ENCODE results near the gene WDR64. TPM values are rescaled to one million over a fixed set of nuclear protein-coding genes. Genes with fewer than 3 reads are reported as not detected.

Gene WDR64
- total and polyA plus RNA-seq, 9 donors = 0.10 to 0.67 (median 0.34) TPM; not detected in 2

DNA sequence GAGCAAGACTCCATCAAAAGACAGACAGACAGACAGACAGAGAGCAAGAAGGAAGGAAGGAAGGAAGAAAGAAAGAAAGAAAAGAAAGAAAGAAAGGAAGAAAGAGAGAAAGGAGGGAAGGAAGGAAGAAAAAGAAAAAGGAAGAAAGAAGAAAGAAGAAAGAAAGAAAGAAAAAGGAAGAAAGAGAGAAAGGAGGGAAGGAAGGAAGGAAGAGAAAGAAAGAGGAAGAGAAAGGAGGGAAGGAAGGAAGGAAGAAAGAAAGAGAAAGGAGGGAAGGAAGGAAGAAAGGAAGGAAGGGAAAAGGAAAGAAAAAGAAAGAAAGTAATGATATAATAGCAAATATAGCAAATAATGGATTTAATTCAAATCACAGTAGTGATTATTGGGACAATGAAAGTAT lies 44.6 kb upstream of the WDR64 start:
- TF ChIP-seq, protein P1, sequence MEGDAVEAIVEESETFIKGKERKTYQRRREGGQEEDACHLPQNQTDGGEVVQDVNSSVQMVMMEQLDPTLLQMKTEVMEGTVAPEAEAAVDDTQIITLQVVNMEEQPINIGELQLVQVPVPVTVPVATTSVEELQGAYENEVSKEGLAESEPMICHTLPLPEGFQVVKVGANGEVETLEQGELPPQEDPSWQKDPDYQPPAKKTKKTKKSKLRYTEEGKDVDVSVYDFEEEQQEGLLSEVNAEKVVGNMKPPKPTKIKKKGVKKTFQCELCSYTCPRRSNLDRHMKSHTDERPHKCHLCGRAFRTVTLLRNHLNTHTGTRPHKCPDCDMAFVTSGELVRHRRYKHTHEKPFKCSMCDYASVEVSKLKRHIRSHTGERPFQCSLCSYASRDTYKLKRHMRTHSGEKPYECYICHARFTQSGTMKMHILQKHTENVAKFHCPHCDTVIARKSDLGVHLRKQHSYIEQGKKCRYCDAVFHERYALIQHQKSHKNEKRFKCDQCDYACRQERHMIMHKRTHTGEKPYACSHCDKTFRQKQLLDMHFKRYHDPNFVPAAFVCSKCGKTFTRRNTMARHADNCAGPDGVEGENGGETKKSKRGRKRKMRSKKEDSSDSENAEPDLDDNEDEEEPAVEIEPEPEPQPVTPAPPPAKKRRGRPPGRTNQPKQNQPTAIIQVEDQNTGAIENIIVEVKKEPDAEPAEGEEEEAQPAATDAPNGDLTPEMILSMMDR (IDR thresholded peaks at IDR 0.05) = no peak
- TF ChIP-seq EP300 (IDR thresholded peaks at IDR 0.05) = no peak
- TF ChIP-seq POLR2A (IDR thresholded peaks at IDR 0.05) = no peak
- H3K4me3 ChIP-seq = no peak overlapping the region
- intact Hi-C loops (cut with DNase I) = no loop called here
- H3K9me3 ChIP-seq = no peaks in the 10 kb centered on the region
- H3K4me1 ChIP-seq (ENCODE audit: insufficient read depth) = peaks cover 3% of the 10 kb centered on the region
- no peak for DNase-seq
- no peaks in the 10 kb centered on the region for H3K27me3 ChIP-seq
- no peaks in the 10 kb centered on the region for H3K36me3 ChIP-seq
- H3K27ac ChIP-seq = no peak overlapping the region

- TF ChIP-seq, protein P1 (IDR thresholded peaks at IDR 0.05) = no peak
- TF ChIP-seq EP300 (IDR thresholded peaks at IDR 0.05) (no peak), POLR2A (IDR thresholded peaks at IDR 0.05) (no peak)
- H3K27ac ChIP-seq = no peak overlapping the region
- H3K36me3 ChIP-seq = no peaks in the 10 kb centered on the region
- H3K4me1 ChIP-seq (ENCODE audit: insufficient read depth) = peaks cover 3% of the 10 kb centered on the region
- intact Hi-C loops (cut with DNase I) = no loop called here
- H3K4me3 ChIP-seq = no peak overlapping the region
- DNase-seq = no peak
- WGBS, 3 donors = 25 to 35% (median 27%) methylated on average over 3 of the region's 3 CpGs
- H3K27me3 ChIP-seq = no peaks in the 10 kb centered on the region
- H3K9me3 ChIP-seq = no peaks in the 10 kb centered on the region
Observed at GRCh38 chr1:241608379-241609033, 43.6 kb upstream of the WDR64 start.

DNA sequence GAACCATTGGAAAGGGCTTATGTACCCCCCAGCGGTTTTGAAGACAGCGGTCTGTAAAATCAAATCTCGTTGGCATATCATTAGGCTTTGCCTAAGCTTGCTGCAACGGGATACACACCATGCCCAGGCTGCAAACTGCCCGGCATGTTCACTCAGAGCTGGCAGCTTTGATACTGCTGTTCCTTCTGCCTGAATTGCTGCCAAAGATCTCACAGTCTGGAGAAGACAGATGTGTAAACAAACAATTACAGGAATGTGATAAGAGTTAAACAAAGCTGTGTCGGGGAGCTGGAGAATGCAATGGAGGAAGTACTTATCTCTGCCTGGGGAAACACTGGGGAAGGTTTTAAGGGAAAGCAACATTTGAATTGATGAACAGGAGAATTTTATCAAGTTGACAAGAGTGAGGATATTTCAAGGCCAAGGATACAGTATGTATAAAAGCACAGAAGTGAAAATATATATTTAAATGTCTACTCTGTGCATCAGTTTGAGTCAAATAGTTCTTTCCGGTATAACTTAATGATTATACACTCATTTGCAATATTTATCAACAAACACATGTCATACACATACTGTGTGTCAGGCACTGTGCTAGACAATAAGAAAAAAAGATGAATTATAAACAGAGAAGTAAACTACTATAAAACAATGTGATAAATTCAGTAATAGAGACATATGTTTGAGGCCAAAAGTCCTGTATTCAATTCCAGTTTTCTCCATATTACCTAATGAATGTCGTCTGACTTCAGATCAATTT lies 41.8 kb upstream of the WDR64 start:
- H3K36me3 ChIP-seq = no peaks in the 10 kb centered on the region
- H3K4me3 ChIP-seq = no peak overlapping the region
- TF ChIP-seq POLR2A (IDR thresholded peaks at IDR 0.05) = no peak
- TF ChIP-seq, protein P1 (IDR thresholded peaks at IDR 0.05) = no peak
- no peak for TF ChIP-seq EP300 (IDR thresholded peaks at IDR 0.05)
- no peak overlapping the region for H3K27ac ChIP-seq
- no peaks in the 10 kb centered on the region for H3K27me3 ChIP-seq
- DNase-seq = no peak
- no peaks in the 10 kb centered on the region for H3K9me3 ChIP-seq
- peaks cover 3% of the 10 kb centered on the region for H3K4me1 ChIP-seq (ENCODE audit: insufficient read depth)
- 25 to 37% (median 28%) methylated on average over 8 of the region's 8 CpGs for WGBS, 3 donors
- intact Hi-C loops (cut with DNase I) = loop anchor here in 3 of 4 donors (5.0 kb wide), 1 partner anchor 222 kb away; no protein-coding TSS in a partner anchor

DNA sequence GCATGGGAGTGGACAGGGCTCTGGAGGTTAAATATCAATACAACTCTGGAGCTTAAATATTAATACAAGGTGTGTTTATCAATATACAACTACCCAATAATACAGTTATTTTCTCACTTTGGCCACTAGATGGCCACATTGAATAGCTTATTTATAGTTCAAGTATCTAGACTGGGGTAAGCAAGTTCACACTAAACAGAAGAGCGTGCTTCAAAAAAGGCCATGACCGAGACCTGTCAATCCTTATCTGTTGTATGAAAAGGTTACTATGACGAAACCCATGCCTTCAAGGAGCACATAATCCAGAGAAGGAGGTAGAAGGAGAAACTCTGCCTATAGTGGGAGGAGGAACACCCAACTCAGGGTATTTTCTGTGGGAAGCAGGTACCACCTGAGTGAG lies 41.0 kb upstream of the WDR64 start:
- Histone ChIP-seq H3K36me3 (no peaks in the 10 kb centered on the region), H3K4me1 (ENCODE audit: insufficient read depth) (peaks cover 3% of the 10 kb centered on the region), H3K9me3 (no peaks in the 10 kb centered on the region), H3K4me3 (no peak overlapping the region), H3K27ac (no peak overlapping the region), H3K27me3 (no peaks in the 10 kb centered on the region)
- TF ChIP-seq, protein P1 (IDR thresholded peaks at IDR 0.05) = peak; percentile 44 to 73 (median 71)
- TF ChIP-seq POLR2A (IDR thresholded peaks at IDR 0.05) = no peak
- TF ChIP-seq EP300 (IDR thresholded peaks at IDR 0.05) = no peak
- DNase-seq = no peak
- 2 to 8% (median 6%) methylated on average over 3 of the region's 3 CpGs for WGBS, 3 donors
- intact Hi-C loops (cut with DNase I) = loop anchor here in 3 of 4 donors (5.0 kb wide), 1 partner anchor 221 kb away; no protein-coding TSS in a partner anchor

Measured in ovary (tissue), 9 donors.